ENCODE results near the gene OR6J1.
"Not testable (repeated sequence)": the region's sequence is repeated elsewhere in the genome, so short reads cannot be mapped to it uniquely, and the experiment has no call there.

GRCh38 chr14:22686176-22686611 is 42.0 kb upstream of the OR6J1 start:
- not testable (repeated sequence) for TF ChIP-seq CTCF, POLR2A (IDR thresholded peaks at IDR 0.05)
